Kidney (tissue), 14 donors: ENCODE data around the gene FAF1. TPM values are rescaled to one million over a fixed set of nuclear protein-coding genes. Genes with fewer than 3 reads are reported as not detected.

Source experiments
- DNase-seq, 5 donors: peaks; one replicate each; pipeline ENCODE4 v3.0.0-alpha.2; 2013 to 2020
- FAIRE-seq: peaks from 2 replicates; lab custom pipeline; 2012; peaks lifted over from hg19 to GRCh38; lab: Jason Lieb, UNC
- H3K27ac ChIP-seq, 2 donors: one replicate each; pipeline ENCODE4 v1.7.0; 2013; ENCODE audit warnings: low read depth in 2 of 2, low read length in 2 of 2, inconsistent platforms in 1 of 2
- H3K27me3 ChIP-seq: one replicate; pipeline ENCODE4 v1.7.1; 2013; ENCODE audit warnings: low read length, inconsistent platforms; ENCODE audit not compliant: control insufficient read depth, insufficient read depth
- H3K36me3 ChIP-seq, 3 donors: one replicate each; pipeline versions ENCODE4 v1.7.0 to v1.7.1; 2013; ENCODE audit warnings: low read length in 3 of 3, control low read depth in 1 of 3, inconsistent platforms in 1 of 3; ENCODE audit not compliant: insufficient read depth in 3 of 3, control insufficient read depth in 2 of 3
- H3K4me1 ChIP-seq, 3 donors: one replicate each; pipeline versions ENCODE4 v1.7.0 to v1.7.1; 2013; ENCODE audit warnings: low read length in 3 of 3, inconsistent platforms in 1 of 3, low read depth in 1 of 3; ENCODE audit not compliant: control insufficient read depth in 2 of 3, insufficient read depth in 2 of 3
- H3K4me3 ChIP-seq, 3 donors: one replicate each; pipeline versions ENCODE4 v1.7.0 to v1.8.1; 2013; ENCODE audit warnings: low read length in 3 of 3, control low read depth in 1 of 3, inconsistent platforms in 1 of 3
- H3K9ac ChIP-seq, 3 donors: one replicate each; pipeline versions ENCODE4 v1.7.0 to v1.7.1; 2013; ENCODE audit warnings: low read length in 3 of 3, control low read depth in 1 of 3, inconsistent platforms in 1 of 3
- H3K9me3 ChIP-seq, 3 donors: one replicate each; pipeline versions ENCODE4 v1.7.0 to v1.7.1; 2013; ENCODE audit warnings: low read length in 3 of 3, control low read depth in 1 of 3, inconsistent platforms in 1 of 3; ENCODE audit not compliant: control insufficient read depth in 2 of 3, insufficient read depth in 1 of 3
- intact Hi-C: fragments of 100-400 bp; cut with DNase I; formaldehyde crosslinking; loops from one replicate; pipeline ENCODE4 v1.11.1; 2022
- polyA plus RNA-seq: library from polyadenylated mRNA; stranded (reverse); fragments of 350-450 nt; fragmentation: Illumina TruSeq; extraction: RNeasy Lipid Tissue Mini Kit (QIAGEN cat#74804); gene quantifications from one replicate; pipeline ENCODE4 v1.2.3, GENCODE V29; 2014; ENCODE audit warnings: low read depth, low replicate concordance; ENCODE audit not compliant: insufficient read depth
- total RNA-seq: library from RNA; stranded (reverse); fragmentation: NEBNext Ultra II Directional; extraction: Animal tissue kit (Norgen Biotek cat#: 25700); gene quantifications from one replicate; pipeline ENCODE4 v1.2.1, GENCODE V29; 2021
- TF ChIP-seq, protein P1 (sequence below): IDR thresholded peaks from 3 replicates; pipeline ENCODE4 v1.5.1; 2012; ENCODE audit warnings: mild to moderate bottlenecking, moderate library complexity, borderline replicate concordance; ENCODE audit not compliant: insufficient read depth; ENCODE audit errors: extremely low read depth
- donor health status: control.
- donor health status: control.
- donor health status: control.
- donor health status: control.
- donor health status: control.
- donor health status: DM: yes; HTN: yes; CAD: no.
- donor health status: Normal renal cell carcinoma (clear cell type).

The FAF1 gene
- total and polyA plus RNA-seq, 2 donors from 2014 or later, result 50.1 to 72.8 TPM

DNA sequence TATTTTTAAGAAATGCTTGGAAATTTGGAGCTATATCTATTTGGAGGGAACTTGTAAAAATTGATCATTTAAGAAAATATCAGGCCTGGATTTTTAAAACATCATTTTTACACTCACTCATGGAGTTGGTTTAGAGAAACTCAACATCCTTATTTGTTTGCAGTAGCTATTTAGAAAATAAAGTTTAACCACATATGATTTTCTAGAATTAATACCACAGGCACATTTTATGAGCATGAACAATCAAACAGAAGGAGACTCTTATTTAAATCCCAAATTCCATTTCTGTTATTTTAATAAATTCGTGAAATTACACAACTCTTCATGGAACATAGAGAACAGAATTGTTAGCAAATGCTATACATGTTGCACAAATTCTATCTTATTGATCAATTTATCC, 13.2 kb upstream of the FAF1 start:
- Histone ChIP-seq H3K36me3 (no peaks in the 10 kb centered on the region), H3K4me3 (no peak overlapping the region), H3K27ac (no peak overlapping the region), H3K4me1 (peaks cover 0 to 5% (median 0%) of the 10 kb centered on the region in 3 donors), H3K9me3 (no peaks in the 10 kb centered on the region), H3K9ac (no peak overlapping the region), H3K27me3 (peaks cover 49% of the 10 kb centered on the region)
- TF ChIP-seq, protein P1, sequence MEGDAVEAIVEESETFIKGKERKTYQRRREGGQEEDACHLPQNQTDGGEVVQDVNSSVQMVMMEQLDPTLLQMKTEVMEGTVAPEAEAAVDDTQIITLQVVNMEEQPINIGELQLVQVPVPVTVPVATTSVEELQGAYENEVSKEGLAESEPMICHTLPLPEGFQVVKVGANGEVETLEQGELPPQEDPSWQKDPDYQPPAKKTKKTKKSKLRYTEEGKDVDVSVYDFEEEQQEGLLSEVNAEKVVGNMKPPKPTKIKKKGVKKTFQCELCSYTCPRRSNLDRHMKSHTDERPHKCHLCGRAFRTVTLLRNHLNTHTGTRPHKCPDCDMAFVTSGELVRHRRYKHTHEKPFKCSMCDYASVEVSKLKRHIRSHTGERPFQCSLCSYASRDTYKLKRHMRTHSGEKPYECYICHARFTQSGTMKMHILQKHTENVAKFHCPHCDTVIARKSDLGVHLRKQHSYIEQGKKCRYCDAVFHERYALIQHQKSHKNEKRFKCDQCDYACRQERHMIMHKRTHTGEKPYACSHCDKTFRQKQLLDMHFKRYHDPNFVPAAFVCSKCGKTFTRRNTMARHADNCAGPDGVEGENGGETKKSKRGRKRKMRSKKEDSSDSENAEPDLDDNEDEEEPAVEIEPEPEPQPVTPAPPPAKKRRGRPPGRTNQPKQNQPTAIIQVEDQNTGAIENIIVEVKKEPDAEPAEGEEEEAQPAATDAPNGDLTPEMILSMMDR, result no peak
- FAIRE-seq (no peak), DNase-seq (peak in 1 of 5 donors; percentile 19)
- intact Hi-C loops, result no loop called here

DNA sequence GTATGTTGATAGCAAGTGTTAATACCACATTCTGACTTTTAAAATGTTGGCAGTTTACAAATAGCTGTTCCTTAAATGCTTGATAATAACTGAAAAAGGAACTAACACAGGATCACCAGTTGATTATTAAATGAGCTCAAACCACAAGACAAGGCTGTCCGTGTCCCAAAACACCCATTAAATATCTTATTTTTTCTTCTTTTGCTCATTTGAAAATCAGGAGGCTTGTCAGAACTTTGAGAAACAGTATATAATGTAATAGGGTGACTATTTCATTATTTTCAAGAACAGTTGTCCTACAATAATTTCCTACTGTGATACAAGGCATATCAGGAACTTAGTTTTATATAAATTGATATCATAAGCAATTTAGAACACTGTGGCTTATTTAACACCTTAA, 12.7 kb upstream of the FAF1 start:
- intact Hi-C loops, result no loop called here
- TF ChIP-seq, protein P1, result no peak
- Histone ChIP-seq H3K27ac (no peak overlapping the region), H3K36me3 (no peaks in the 10 kb centered on the region), H3K9ac (no peak overlapping the region), H3K27me3 (peaks cover 49% of the 10 kb centered on the region), H3K9me3 (no peaks in the 10 kb centered on the region), H3K4me1 (peaks cover 0 to 5% (median 0%) of the 10 kb centered on the region in 3 donors), H3K4me3 (peak overlapping the region in 1 of 3 donors; percentile 28)
- DNase-seq, result peak in 1 of 5 donors; percentile 22
- no peak for FAIRE-seq

DNA sequence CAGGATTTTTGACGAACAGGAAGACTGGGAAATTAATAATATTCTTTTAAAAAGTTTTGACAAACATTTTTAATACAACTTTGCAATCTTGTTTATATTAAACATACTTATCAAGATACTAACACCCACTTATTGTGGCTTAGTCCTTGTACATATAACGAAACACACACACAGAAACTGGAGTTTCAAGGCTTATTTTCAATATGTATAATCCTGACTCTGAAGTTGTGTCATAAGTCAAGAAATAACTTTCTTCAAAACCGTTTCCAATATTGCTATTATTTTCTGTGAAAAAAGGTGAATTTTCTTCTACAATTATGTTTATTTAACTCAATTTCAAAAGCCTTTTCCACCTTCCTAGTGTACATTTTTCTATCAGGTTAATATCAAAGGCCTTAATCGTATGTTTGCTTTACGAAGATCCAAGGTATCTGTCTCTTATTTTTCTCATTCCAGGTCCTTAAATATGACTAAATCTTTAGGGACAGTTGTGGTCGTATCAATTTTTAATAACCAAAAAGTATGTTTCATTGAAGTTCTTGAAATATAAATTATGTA, 11.8 kb upstream of the FAF1 start:
- no peaks in the 10 kb centered on the region for H3K36me3 ChIP-seq
- FAIRE-seq (no peak), DNase-seq (peak in 1 of 5 donors; percentile 38)
- peak overlapping the region in 1 of 3 donors; percentile 10 for H3K4me3 ChIP-seq
- no peak overlapping the region for H3K9ac ChIP-seq
- intact Hi-C loops, result no loop called here
- H3K27ac ChIP-seq, result no peak overlapping the region
- H3K27me3 ChIP-seq, result peaks cover 44% of the 10 kb centered on the region
- TF ChIP-seq, protein P1, result no peak
- no peaks in the 10 kb centered on the region for H3K9me3 ChIP-seq
- peaks cover 0 to 5% (median 0%) of the 10 kb centered on the region in 3 donors for H3K4me1 ChIP-seq
